Neuronal stem cell (in vitro differentiated cells): ENCODE results near the gene KLF13.
"Not testable (repeated sequence)": the region's sequence is repeated elsewhere in the genome, so short reads cannot be mapped to it uniquely, and the experiment has no call there.

Source experiments
- DNase-seq: peaks from one replicate; pipeline ENCODE4 v3.0.0-alpha.2; 2013; ENCODE audit warnings: low spot score
- H2AFZ ChIP-seq: one replicate; pipeline ENCODE4 v1.6.1; 2013; ENCODE audit warnings: mild to moderate bottlenecking, low read length, inconsistent platforms
- H2AK5ac ChIP-seq: 2 replicates; pipeline ENCODE4 v1.6.1; 2013; ENCODE audit warnings: low read depth, mild to moderate bottlenecking, inconsistent platforms, low read length, moderate library complexity, mixed read lengths
- H2BK120ac ChIP-seq: 2 replicates; pipeline ENCODE4 v1.6.1; 2013; ENCODE audit warnings: low read depth, mild to moderate bottlenecking, inconsistent platforms, low read length, moderate library complexity, mixed read lengths
- H2BK12ac ChIP-seq: one replicate; pipeline ENCODE4 v1.6.1; 2013; ENCODE audit warnings: low read length, inconsistent platforms
- H2BK15ac ChIP-seq: 2 replicates; pipeline ENCODE4 v1.6.1; 2013; ENCODE audit warnings: mild to moderate bottlenecking, low read length, inconsistent platforms, mixed read lengths
- H2BK5ac ChIP-seq: one replicate; pipeline ENCODE4 v1.6.1; 2013; ENCODE audit warnings: inconsistent platforms, mild to moderate bottlenecking, low read length, moderate library complexity
- H3K14ac ChIP-seq: one replicate; pipeline ENCODE4 v1.6.1; 2013; ENCODE audit warnings: low read length, inconsistent platforms
- H3K18ac ChIP-seq: 2 replicates; pipeline ENCODE4 v1.6.1; 2013; ENCODE audit warnings: low read length, inconsistent platforms
- H3K23ac ChIP-seq: 2 replicates; pipeline ENCODE4 v1.6.1; 2013; ENCODE audit warnings: low read depth, mild to moderate bottlenecking, mixed read lengths, low read length, inconsistent platforms; ENCODE audit not compliant: poor library complexity
- H3K27ac ChIP-seq: replicated peaks from 3 replicates; pipeline ENCODE4 v1.5.1; 2013; ENCODE audit warnings: low read length, inconsistent platforms
- H3K27me3 ChIP-seq, 3 experiments: 2 replicates each; pipeline ENCODE4 v1.6.1; 2013; ENCODE audit warnings: low read length in 3 of 3, mild to moderate bottlenecking in 2 of 3, inconsistent platforms in 1 of 3, low read depth in 1 of 3, mixed read lengths in 1 of 3, moderate library complexity in 1 of 3; ENCODE audit not compliant: control insufficient read depth in 3 of 3, insufficient read depth in 3 of 3
- H3K36me3 ChIP-seq, 2 donors: replicated peaks in 1 of 2; 2 replicates each; pipeline ENCODE4 v1.6.1; 2013; ENCODE audit warnings: low read length in 2 of 2; ENCODE audit not compliant: control insufficient read depth in 2 of 2, insufficient read depth in 2 of 2
- H3K4ac ChIP-seq: 2 replicates; pipeline ENCODE4 v1.6.1; 2013; ENCODE audit warnings: inconsistent platforms, mild to moderate bottlenecking, low read length, moderate library complexity
- H3K4me1 ChIP-seq, 2 donors: 1 replicate in 1 of 2; 2 replicates in 1 of 2; pipeline ENCODE4 v1.6.1; 2013; ENCODE audit warnings: low read length in 2 of 2, low read depth in 1 of 2; ENCODE audit not compliant: control insufficient read depth in 2 of 2, insufficient read depth in 1 of 2
- H3K4me2 ChIP-seq: one replicate; pipeline ENCODE4 v1.6.1; 2013; ENCODE audit warnings: mild to moderate bottlenecking, low read length, inconsistent platforms; ENCODE audit not compliant: insufficient read depth, poor library complexity, severe bottlenecking
- H3K4me3 ChIP-seq, 2 donors: 2 replicates each; pipeline ENCODE4 v1.5.1; 2013; ENCODE audit warnings: low read length in 2 of 2, mild to moderate bottlenecking in 2 of 2, inconsistent platforms in 1 of 2, moderate library complexity in 1 of 2
- H3K79me1 ChIP-seq: one replicate; pipeline ENCODE4 v1.6.1; 2013; ENCODE audit warnings: low read depth, mild to moderate bottlenecking, inconsistent platforms, low read length, moderate library complexity
- H3K9ac ChIP-seq: one replicate; pipeline ENCODE4 v1.6.1; 2013; ENCODE audit warnings: mild to moderate bottlenecking, low read depth, low read length, inconsistent platforms; ENCODE audit not compliant: poor library complexity
- H3K9me3 ChIP-seq, 2 donors: replicated peaks in 1 of 2; 2 replicates each; pipeline versions ENCODE3 to v1.6.1; 2013; ENCODE audit warnings: low read length in 2 of 2, mild to moderate bottlenecking in 2 of 2, inconsistent platforms in 1 of 2, low read depth in 1 of 2, mixed read lengths in 1 of 2, moderate library complexity in 1 of 2; ENCODE audit not compliant: control insufficient read depth in 2 of 2, insufficient read depth in 1 of 2
- H4K8ac ChIP-seq: one replicate; pipeline ENCODE4 v1.6.1; 2013; ENCODE audit warnings: low read depth, mild to moderate bottlenecking, inconsistent platforms, low read length, moderate library complexity
- H4K91ac ChIP-seq: one replicate; pipeline ENCODE4 v1.6.1; 2013; ENCODE audit warnings: low read length, low read depth, mild to moderate bottlenecking, inconsistent platforms; ENCODE audit not compliant: poor library complexity
- WGBS, 2 donors: extraction: QIAGEN DNeasy Blood & Tissue Kit; methylation state at CpG; one replicate each; pipeline ENCODE4 v1.1.7; 2013; ENCODE audit warnings: missing lambda C conversion rate in 2 of 2, mixed read lengths in 1 of 2; ENCODE audit not compliant: insufficient read length in 2 of 2, insufficient replicate concordance in 1 of 2; ENCODE audit errors: extremely low coverage in 2 of 2; 5-methylcytosine and 5-hydroxymethylcytosine counted together

Gene KLF13

DNA sequence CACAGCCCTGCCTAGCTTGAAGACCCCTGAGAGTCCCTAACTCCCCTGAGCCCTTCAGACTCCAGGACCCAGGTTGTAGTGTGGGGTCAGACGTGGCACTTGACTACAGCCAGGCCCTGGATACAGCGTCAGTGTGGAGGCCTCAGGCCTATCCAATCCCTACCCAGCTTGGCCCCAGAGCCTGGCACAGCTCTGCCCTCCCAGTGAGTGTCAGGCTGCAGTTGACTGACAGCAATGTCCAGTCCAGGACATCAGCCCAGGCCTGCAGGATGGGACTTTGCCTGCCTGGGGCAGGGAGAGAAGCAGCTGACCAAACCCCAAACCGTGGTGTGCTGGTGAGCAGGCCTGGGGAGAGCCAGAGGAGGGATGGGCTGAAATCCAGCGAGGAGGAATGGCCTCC, 27.3 kb downstream of the KLF13 start:
- no peak overlapping the region for H3K27ac ChIP-seq
- no peak overlapping the region for H2AFZ ChIP-seq
- peaks cover 0 to 12% of the 10 kb centered on the region in 2 donors for H3K36me3 ChIP-seq
- no peak overlapping the region for H4K8ac ChIP-seq
- H3K4me3 ChIP-seq = no peak overlapping the region
- no peak overlapping the region for H3K4me2 ChIP-seq
- H2BK15ac ChIP-seq = no peak overlapping the region
- no peak overlapping the region for H3K9ac ChIP-seq
- H2BK5ac ChIP-seq = no peak overlapping the region
- H3K27me3 ChIP-seq = no peaks in the 10 kb centered on the region
- no peak overlapping the region for H4K91ac ChIP-seq
- H2BK120ac ChIP-seq = no peak overlapping the region
- no peak overlapping the region for H3K14ac ChIP-seq
- H3K4ac ChIP-seq = no peak overlapping the region
- peaks cover 10% of the 10 kb centered on the region for H3K79me1 ChIP-seq
- no CpG with 5 or more reads among the region's 4 CpGs for WGBS, 2 donors
- H2AK5ac ChIP-seq = peak overlapping the region; percentile 10
- peak overlapping the region; percentile 78 for H3K18ac ChIP-seq
- peaks cover 20 to 29% of the 10 kb centered on the region in 2 donors for H3K4me1 ChIP-seq
- no peak for DNase-seq
- H3K9me3 ChIP-seq = no peaks in the 10 kb centered on the region
- H2BK12ac ChIP-seq = no peak overlapping the region
- H3K23ac ChIP-seq = no peak overlapping the region

GRCh38 chr15:31356097-31356496, 29.5 kb downstream of the KLF13 start:
- H3K9me3 ChIP-seq, H3K9ac ChIP-seq, H3K18ac ChIP-seq, H3K4ac ChIP-seq, H4K91ac ChIP-seq, DNase-seq, H3K14ac ChIP-seq, H2BK15ac ChIP-seq, H3K27ac ChIP-seq, H3K4me2 ChIP-seq, H2AK5ac ChIP-seq, H3K23ac ChIP-seq, H2BK12ac ChIP-seq, H2AFZ ChIP-seq, H2BK120ac ChIP-seq, H3K79me1 ChIP-seq, H2BK5ac ChIP-seq, H4K8ac ChIP-seq, H3K4me3 ChIP-seq, H3K27me3 ChIP-seq: not testable (repeated sequence)
- H3K36me3 ChIP-seq = peaks cover 0 to 10% of the 10 kb centered on the region in 2 donors
- WGBS, 2 donors = no CpG with 5 or more reads among the region's 11 CpGs
- H3K4me1 ChIP-seq = peaks cover 23 to 33% of the 10 kb centered on the region in 2 donors

- Histone ChIP-seq H2BK15ac (no peak overlapping the region), H3K14ac (no peak overlapping the region), H3K18ac (peak overlapping the region; percentile 82), H3K36me3 (peaks cover 0 to 10% of the 10 kb centered on the region in 2 donors), H2BK12ac (no peak overlapping the region), H3K4me3 (no peak overlapping the region), H3K4ac (no peak overlapping the region), H4K91ac (no peak overlapping the region), H2BK5ac (no peak overlapping the region), H3K79me1 (peaks cover 9% of the 10 kb centered on the region), H3K23ac (peak overlapping the region; percentile 8), H2AK5ac (no peak overlapping the region), H3K27ac (no peak overlapping the region), H4K8ac (no peak overlapping the region), H2AFZ (no peak overlapping the region), H3K9me3 (no peaks in the 10 kb centered on the region), H3K4me2 (no peak overlapping the region), H3K9ac (no peak overlapping the region), H3K27me3 (no peaks in the 10 kb centered on the region), H3K4me1 (peaks cover 27 to 32% of the 10 kb centered on the region in 2 donors), H2BK120ac (no peak overlapping the region)
- WGBS, 2 donors = no CpG with 5 or more reads among the region's 13 CpGs
- no peak for DNase-seq
Observed at GRCh38 chr15:31357148-31357547, 30.5 kb downstream of the KLF13 start.

DNA sequence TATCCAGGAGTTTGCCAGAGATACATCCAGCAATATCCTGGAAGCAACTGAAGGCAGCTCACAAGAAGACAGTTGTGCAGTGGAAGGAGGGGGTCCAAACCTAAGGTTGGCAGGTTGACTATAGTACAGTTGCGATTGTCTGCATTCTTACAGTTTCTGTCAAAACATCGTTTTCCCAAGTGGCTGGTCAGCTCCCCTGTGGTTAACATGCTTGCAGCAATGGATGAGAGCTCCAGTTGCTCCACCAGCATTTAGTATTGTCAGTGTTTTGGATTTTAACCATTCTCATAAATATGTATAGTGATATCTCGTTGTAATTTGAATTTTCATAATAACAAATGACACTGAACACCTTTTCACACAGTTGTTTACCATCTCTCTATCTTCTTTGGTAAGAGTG, 31.5 kb downstream of the KLF13 start:
- no peaks in the 10 kb centered on the region for H3K9me3 ChIP-seq
- peaks cover 0 to 10% of the 10 kb centered on the region in 2 donors for H3K36me3 ChIP-seq
- no peak for DNase-seq
- no peak overlapping the region for H3K27ac ChIP-seq
- no CpG with 5 or more reads among the region's 3 CpGs for WGBS, 2 donors
- no peak overlapping the region for H3K9ac ChIP-seq
- H3K79me1 ChIP-seq = peaks cover 9% of the 10 kb centered on the region
- no peak overlapping the region for H4K91ac ChIP-seq
- H2BK15ac ChIP-seq = no peak overlapping the region
- no peak overlapping the region for H3K14ac ChIP-seq
- no peak overlapping the region for H3K23ac ChIP-seq
- H3K4me1 ChIP-seq = peaks cover 21 to 24% of the 10 kb centered on the region in 2 donors
- H3K27me3 ChIP-seq = no peaks in the 10 kb centered on the region
- no peak overlapping the region for H2AK5ac ChIP-seq
- H2BK5ac ChIP-seq = no peak overlapping the region
- no peak overlapping the region for H2AFZ ChIP-seq
- H3K4ac ChIP-seq = no peak overlapping the region
- H2BK12ac ChIP-seq = no peak overlapping the region
- no peak overlapping the region for H3K4me3 ChIP-seq
- H4K8ac ChIP-seq = no peak overlapping the region
- no peak overlapping the region for H2BK120ac ChIP-seq
- no peak overlapping the region for H3K18ac ChIP-seq
- H3K4me2 ChIP-seq = no peak overlapping the region
